Right renal pelvis (tissue), 4 donors: ENCODE results near the gene PLEKHG2. TPM values are rescaled to one million over a fixed set of nuclear protein-coding genes. Genes with fewer than 3 reads are reported as not detected.

Experiments used
- DNase-seq, 4 donors: peaks; one replicate each; pipeline ENCODE4 v3.0.0-alpha.2; 2013; ENCODE audit warnings: low read depth in 4 of 4, low spot score in 3 of 4, missing footprints in 1 of 4
- polyA plus RNA-seq, 4 donors: library from polyadenylated mRNA; unstranded; fragments of 120-200 nt; gene quantifications; one replicate each; pipeline ENCODE4 v1.2.1, GENCODE V29; 2013; ENCODE audit not compliant: insufficient read length in 4 of 4

The PLEKHG2 gene
- polyA plus RNA-seq, 4 donors = 62.9 to 89.6 (median 84.1) TPM

GRCh38 chr19:39384839-39385568 lies 27.5 kb upstream of the PLEKHG2 start:
- no peak for DNase-seq

DNA sequence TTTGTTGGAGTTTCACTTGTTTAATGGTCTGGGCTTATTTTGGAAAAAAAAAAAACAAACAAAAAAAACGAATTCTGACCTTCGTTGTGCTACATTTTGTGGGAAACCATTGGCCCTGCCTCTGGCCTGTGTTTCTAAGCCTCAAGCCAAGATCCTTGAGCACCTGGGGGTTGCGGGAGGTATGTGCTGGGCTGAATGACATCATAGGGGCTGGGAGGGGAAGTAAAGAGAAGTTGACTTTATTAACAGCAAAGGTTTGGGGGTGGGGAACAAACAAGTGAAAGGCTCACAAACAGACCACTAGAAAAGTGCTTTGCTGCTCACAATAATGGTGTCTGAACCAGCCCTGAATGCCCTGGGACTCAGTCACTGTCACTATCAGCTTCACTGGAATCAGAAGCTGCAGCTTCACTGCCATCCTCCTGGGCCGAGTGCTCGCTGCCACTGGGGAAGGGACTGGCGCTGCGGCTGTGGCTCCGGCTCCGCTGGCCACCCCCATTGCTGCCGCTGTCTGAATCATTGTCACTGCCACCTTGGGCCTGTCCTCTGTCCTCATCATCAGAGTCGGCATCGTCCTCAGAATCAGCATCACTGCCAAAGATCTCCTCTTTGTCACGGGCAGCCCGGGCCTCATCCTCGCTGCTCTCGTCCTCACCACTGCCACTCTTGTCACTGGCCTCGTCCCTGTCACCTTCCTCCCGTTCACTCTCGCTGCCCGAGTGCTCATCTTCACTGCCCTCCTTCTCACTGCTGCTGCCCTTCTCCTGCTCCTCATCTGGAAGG lies 26.6 kb upstream of the PLEKHG2 start:
- DNase-seq = no peak

GRCh38 chr19:39386557-39386956 lies 25.9 kb upstream of the PLEKHG2 start:
- no peak for DNase-seq

DNA sequence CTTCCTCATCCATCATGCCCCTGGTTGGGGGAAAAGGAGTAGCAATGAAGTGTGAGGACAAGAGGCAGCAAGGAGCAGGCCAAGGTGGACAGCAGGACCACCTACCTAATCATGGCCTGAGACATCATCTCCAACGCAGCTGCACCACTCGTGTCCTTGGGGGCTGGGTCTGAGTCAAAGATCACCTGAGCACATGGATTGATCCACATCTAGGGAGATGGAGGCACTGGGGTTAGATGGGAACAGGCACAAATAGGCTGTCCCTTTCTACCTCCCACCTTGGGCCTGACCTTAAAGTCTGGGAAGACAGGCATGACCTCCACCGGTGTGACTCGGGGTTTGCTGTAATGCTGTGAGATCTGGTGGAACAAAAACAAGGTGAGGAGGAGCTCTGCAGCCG lies 23.8 kb upstream of the PLEKHG2 start:
- no peak for DNase-seq

- DNase-seq = no peak
These were observed 22.6 kb upstream of the PLEKHG2 start for GRCh38 chr19:39389631-39390414.

GRCh38 chr19:39390451-39390750 lies 22.1 kb upstream of the PLEKHG2 start:
- no peak for DNase-seq

DNA sequence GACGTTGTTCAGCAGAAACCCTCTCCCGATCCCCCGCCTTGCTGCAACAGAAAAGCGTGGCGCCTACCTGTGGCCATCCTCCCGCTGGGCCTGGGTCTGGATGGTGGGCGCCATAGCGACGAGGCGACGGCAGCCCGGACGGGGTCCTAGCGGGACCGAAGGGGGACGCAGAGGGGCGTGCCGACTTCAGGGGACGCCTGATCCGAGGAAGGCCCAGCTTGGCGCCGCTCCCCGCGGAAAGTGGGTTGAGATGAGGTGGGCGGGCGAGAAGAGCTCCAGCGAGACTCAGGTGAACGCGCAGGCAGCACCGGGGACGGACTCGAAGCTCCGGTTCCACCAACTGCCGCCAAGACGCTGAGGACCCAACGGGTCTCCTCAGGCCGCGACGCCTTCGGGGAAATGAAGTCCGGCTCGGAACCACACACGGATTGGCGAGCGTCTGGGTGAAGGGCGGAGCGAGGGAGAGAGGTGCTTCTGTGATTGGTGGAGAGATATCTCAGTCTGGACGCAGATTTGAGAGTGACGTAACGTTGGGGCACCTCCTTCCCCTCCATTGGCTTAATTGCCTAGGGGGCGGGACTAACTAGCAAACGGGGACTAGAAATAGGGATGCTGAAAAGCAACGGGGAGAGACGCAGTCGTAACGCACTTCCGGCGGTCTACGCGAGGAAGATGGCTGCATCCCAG lies 21.6 kb upstream of the PLEKHG2 start, which contains the start of the genes MED29 and PAF1:
Gene MED29 (plus strand): TSS at position 628 of the 687 bp plus-strand sequence. CDS start 45 bp downstream, at position 673.
Gene PAF1 (minus strand): TSS at position 356 of the 687 bp plus-strand sequence. CDS start 242 bp downstream, at position 114.
- peak; percentile 96 to 100 (median 99) for DNase-seq

DNA sequence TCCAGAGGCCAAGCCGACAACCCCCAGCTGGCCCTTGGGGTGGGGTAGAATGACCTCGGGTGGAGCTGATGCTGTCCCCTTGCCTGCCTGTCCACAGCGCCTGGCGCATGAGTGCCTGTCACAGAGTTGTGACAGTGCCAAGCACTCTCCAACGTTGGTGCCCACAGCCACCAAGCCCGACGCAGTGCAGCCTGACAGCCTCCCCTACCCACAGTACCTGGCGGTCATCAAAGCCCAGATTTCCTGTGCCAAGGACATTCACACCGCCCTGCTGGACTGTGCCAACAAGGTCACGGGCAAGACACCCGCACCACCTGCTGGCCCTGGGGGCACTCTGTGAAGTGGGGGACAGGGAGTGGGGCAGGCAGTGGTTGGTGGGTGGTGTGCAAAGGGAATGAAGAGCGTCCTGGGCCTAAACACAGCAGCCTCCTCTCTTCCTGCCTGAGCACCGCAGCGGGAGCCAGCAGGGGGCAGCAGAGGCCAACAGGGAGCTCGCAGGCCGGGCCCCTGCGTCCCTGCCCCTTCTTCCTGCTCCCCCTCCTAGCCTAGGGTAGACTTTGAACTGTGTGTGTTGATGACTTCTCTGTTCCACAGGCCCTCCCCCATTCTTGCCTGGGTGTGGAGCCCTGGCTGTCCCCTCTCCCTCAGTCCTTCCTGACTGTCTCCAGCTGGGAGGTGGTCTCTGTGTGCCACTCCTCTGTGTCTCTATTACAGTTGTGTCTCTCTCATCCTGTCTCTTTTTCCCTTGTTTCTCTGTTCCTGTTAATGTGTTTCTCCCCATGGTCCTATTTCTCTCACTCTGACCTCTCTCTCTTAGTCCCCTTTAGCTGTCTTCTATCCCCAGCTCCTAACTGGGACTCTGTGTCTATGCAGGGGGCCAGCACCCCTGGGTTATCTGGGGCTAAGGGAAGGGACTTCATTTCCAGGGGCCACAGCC lies 14.8 kb upstream of the PLEKHG2 start:
- no peak for DNase-seq

DNA sequence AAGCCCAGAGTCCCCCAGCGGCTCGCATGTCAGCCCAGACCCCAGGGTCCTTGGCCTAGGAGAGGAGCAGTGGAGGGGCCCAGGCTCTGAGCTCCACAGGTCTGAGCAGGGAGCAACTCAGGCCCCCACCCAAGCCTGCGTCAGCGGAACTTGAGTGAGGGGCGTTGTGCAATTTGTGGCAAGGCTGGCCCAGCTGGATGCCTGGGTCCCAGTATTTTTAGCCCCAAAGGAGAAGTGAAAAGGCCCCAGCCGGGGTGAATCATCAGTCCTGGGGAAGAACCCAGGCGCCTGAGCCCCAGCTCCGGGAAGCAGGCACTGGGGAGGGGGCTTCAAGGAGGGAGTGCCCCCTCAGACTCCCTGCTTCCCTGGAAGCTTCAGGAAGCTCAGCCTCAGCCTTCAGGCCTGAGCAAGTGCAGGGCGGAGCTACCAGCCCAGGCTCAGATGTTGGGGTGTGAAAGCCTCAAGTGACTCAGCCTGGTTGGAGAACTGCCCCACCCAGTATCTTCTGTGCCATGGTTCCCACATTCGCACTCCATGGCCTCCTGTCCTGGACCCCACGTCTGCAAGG lies 14.1 kb upstream of the PLEKHG2 start:
- no peak for DNase-seq

GRCh38 chr19:39399668-39400050 lies 12.8 kb upstream of the PLEKHG2 start:
- no peak for DNase-seq

GRCh38 chr19:39400061-39400460 lies 12.4 kb upstream of the PLEKHG2 start:
- no peak for DNase-seq

DNA sequence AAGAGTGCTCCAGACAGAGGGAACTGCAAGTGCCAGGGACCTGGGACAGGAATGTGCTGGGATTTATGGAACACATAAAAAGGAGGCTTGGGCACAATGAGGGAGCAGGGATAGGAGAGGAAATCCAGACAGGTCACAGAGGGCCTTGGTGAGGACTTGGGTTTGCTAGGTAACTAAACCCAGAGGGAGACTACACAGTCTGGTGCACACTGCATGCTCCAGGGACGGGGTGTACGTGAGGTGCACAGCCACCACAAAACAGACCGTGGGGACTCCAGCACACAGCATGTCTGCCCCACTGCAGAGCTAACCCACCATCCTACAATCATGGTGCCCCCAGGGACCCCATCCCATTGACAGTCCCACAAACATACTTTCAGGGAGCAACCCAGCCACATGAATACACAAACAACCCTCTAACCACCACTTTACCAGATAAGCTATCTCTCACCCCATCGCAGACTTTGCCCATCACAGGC lies 11.4 kb upstream of the PLEKHG2 start:
- DNase-seq = no peak

DNA sequence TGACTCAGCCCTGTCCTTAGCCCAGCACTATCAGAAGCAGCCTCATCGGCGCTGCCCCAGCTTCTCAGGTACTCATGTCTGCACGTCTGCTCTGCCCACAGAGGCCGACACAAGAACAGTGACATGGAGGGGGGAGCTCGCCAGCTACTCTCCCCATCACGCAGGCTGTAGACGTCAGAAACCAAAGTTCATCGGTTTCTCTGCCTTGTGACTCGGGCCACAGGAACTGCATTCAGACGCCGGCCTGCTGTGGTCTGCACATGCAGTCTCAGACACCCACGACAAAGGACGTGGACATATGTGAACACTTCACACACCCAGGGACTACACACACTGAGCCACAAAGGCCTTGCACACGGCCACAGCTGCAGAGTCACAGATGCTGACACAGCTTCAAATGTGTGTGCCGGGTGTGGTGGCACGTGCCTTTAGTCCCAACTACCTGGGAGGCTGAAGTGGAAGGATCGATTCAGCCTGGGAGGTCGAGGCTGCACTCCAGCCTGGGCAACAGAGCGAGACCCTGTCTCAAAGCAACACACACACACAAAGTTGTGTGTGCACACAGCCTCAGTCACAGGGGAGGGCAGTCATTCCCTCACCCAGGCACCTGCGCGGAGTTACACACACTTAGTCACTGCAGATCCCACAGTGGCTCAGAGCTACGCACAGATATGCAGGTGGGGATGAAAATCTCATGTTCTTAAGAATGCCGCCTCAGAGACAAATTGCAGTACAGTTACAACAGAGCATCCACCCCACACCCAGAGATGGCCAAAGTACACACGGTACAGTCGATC lies 10.7 kb upstream of the PLEKHG2 start:
- no peak for DNase-seq

- DNase-seq = peak in 3 of 4 donors; percentile 87 to 88 (median 88)
These were observed 9.8 kb upstream of the PLEKHG2 start for GRCh38 chr19:39402346-39403300.

GRCh38 chr19:39403331-39404312 lies 8.8 kb upstream of the PLEKHG2 start:
- DNase-seq = peak; percentile 78 to 81 (median 80)
